BE2C (cell line): ENCODE results near the gene SLAMF7.
"Not testable (repeated sequence)": the region's sequence is repeated elsewhere in the genome, so short reads cannot be mapped to it uniquely, and the experiment has no call there.

ENCODE experiments used
- DNase-seq: peaks from one replicate; pipeline ENCODE4 v3.0.0-alpha.2; 2020
- H3K27me3 ChIP-seq: fragments of 250-450 bp; sonication (Bioruptor Pico); 2 replicates; pipeline ENCODE4 v1.5.1; 2020; ENCODE audit warnings: mild to moderate bottlenecking
- H3K36me3 ChIP-seq: fragments of 250-450 bp; sonication (Bioruptor Pico); 2 replicates; pipeline ENCODE4 v1.5.1; 2020; ENCODE audit warnings: mild to moderate bottlenecking
- H3K4me1 ChIP-seq: fragments of 250-450 bp; sonication (Bioruptor Pico); 2 replicates; pipeline ENCODE4 v1.5.1; 2020
- H3K4me3 ChIP-seq: 2 replicates; pipeline ENCODE4 v1.5.1; 2011; ENCODE audit warnings: low read depth, low read length
- H3K9me3 ChIP-seq: fragments of 250-450 bp; sonication (Bioruptor Pico); 2 replicates; pipeline ENCODE4 v1.5.1; 2020
- CTCF ChIP-seq: IDR thresholded peaks from 2 replicates; pipeline ENCODE4 v1.5.1; 2012; ENCODE audit warnings: mild to moderate bottlenecking, low read depth, low read length

Gene SLAMF7

GRCh38 chr1:160779626-160780397 lies 40.8 kb downstream of the SLAMF7 start:
- H3K9me3 ChIP-seq, result no peaks in the 10 kb centered on the region; the same call in 1 of the 2 replicates
- no peaks in the 10 kb centered on the region for H3K27me3 ChIP-seq
- no peak overlapping the region for H3K4me3 ChIP-seq
- TF ChIP-seq CTCF, result peak; percentile 53
- peak; percentile 56 for DNase-seq
- no peaks in the 10 kb centered on the region for H3K4me1 ChIP-seq
- no peaks in the 10 kb centered on the region for H3K36me3 ChIP-seq

GRCh38 chr1:160780398-160780755 lies 41.3 kb downstream of the SLAMF7 start:
- DNase-seq, result no peak
- Histone ChIP-seq H3K4me3 (no peak overlapping the region), H3K4me1 (no peaks in the 10 kb centered on the region), H3K36me3 (no peaks in the 10 kb centered on the region), H3K27me3 (no peaks in the 10 kb centered on the region), H3K9me3 (no peaks in the 10 kb centered on the region; the same call in 1 of the 2 replicates)
- TF ChIP-seq CTCF, result no peak

GRCh38 chr1:160781186-160781766 lies 42.2 kb downstream of the SLAMF7 start:
- TF ChIP-seq CTCF, result no peak

GRCh38 chr1:160781914-160782689 lies 43.1 kb downstream of the SLAMF7 start:
- H3K4me1 ChIP-seq, result no peaks in the 10 kb centered on the region
- no peaks in the 10 kb centered on the region for H3K27me3 ChIP-seq
- DNase-seq, result no peak
- TF ChIP-seq CTCF, result no peak
- no peaks in the 10 kb centered on the region; the same call in 1 of the 2 replicates for H3K9me3 ChIP-seq
- H3K4me3 ChIP-seq, result no peak overlapping the region
- no peaks in the 10 kb centered on the region for H3K36me3 ChIP-seq

More at GRCh38 chr1:160781186-160781766, 42.2 kb downstream of the SLAMF7 start:
- no peaks in the 10 kb centered on the region for H3K36me3 ChIP-seq
- no peaks in the 10 kb centered on the region for H3K27me3 ChIP-seq
- DNase-seq, result no peak
- no peaks in the 10 kb centered on the region; the same call in 1 of the 2 replicates for H3K9me3 ChIP-seq
- no peak overlapping the region for H3K4me3 ChIP-seq
- no peaks in the 10 kb centered on the region for H3K4me1 ChIP-seq

GRCh38 chr1:160782988-160783765 lies 44.1 kb downstream of the SLAMF7 start:
- H3K4me3 ChIP-seq, H3K36me3 ChIP-seq, DNase-seq, H3K9me3 ChIP-seq, H3K27me3 ChIP-seq, H3K4me1 ChIP-seq: not testable (repeated sequence)

- no peaks in the 10 kb centered on the region for H3K27me3 ChIP-seq
- H3K9me3 ChIP-seq, result no peaks in the 10 kb centered on the region
- H3K4me1 ChIP-seq, result no peaks in the 10 kb centered on the region
- no peak for DNase-seq
- TF ChIP-seq CTCF, result no peak
- no peak overlapping the region for H3K4me3 ChIP-seq
- H3K36me3 ChIP-seq, result no peaks in the 10 kb centered on the region
Observed at GRCh38 chr1:160789051-160789701, 50.1 kb downstream of the SLAMF7 start.
